HG02623 (cell line): ENCODE data around the gene BCLAF3.
A peak's percentile ranks its signal among the peaks of the same experiment; 100 is the strongest.

ENCODE experiments used
- ATAC-seq: cut with Tn5 transposase; IDR thresholded peaks from one replicate; pipeline ENCODE4 v1.9.1; 2021; ENCODE audit warnings: moderate library complexity; ENCODE audit not compliant: unreplicated experiment

Gene BCLAF3

GRCh38 chrX:19990556-19991349, at the start of gene BCLAF3:
Gene BCLAF3, minus strand, starts transcription at chrX:19991061. Its CDS starts 20,797 bp downstream, at chrX:19970264.
- peak; percentile 92 for ATAC-seq

- ATAC-seq: no peak
Observed at GRCh38 chrX:20038966-20039365, 48.1 kb upstream of the BCLAF3 start.

- no peak for ATAC-seq
Observed at GRCh38 chrX:20037186-20037585, 46.3 kb upstream of the BCLAF3 start.

- no peak for ATAC-seq
Observed at GRCh38 chrX:20032201-20032600, 41.3 kb upstream of the BCLAF3 start.

DNA sequence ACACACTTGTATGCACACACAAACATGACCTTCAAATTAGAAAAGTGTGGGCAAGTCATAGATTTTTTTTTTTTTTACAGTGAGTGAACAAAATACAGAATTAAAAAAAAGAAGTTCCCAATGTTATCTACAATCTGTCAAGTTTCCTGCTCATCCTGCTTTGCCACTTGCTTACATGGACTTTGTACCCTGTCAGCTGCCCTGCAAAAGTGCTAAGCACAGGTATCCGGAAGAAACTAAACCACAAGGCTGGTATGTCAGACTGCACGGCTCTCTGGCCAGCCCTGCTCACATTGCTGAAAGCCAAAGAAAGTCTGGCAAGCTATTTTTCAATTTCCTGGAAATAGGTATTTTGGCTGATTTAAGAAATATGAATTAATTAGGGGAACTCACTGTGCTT, 38.9 kb upstream of the BCLAF3 start:
- ATAC-seq: no peak

DNA sequence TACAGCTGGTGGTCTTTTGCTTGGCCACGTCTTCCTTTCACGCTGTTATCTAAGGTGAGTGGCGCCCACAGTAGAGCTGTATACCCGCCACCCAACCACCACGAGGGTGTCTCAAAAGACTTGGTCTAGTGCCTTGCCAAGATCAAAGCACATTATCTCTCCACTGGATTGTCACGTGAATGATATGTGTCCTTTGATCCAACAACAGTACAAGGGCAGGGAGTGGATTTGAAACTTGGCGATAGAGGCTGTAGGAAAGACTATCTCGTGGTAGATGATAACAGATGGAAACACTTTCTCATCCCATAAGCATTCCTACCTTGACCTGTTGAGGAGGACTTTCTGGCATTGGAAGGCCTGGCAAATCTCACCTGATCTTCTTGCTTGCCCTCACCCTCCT, 37.7 kb upstream of the BCLAF3 start:
- no peak for ATAC-seq

DNA sequence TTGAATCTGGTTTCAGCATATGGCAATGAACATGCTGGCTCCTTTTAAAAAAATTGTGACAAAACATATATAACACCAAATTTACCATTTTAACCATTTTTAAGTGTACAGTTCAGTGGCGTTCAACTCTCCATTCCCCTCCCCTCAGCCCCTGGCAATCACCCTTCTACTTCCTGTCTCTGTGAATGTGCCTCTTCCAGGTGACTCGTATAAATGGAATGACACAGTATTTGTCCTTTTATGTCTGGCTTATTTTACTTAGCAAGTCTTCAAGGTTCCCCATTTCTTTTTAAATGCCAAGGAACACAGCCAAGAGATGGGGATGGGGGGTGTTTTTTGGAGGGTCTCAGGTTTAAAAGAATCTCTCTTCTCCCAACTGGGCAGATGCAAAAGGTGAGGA, 35.4 kb upstream of the BCLAF3 start:
- no peak for ATAC-seq

DNA sequence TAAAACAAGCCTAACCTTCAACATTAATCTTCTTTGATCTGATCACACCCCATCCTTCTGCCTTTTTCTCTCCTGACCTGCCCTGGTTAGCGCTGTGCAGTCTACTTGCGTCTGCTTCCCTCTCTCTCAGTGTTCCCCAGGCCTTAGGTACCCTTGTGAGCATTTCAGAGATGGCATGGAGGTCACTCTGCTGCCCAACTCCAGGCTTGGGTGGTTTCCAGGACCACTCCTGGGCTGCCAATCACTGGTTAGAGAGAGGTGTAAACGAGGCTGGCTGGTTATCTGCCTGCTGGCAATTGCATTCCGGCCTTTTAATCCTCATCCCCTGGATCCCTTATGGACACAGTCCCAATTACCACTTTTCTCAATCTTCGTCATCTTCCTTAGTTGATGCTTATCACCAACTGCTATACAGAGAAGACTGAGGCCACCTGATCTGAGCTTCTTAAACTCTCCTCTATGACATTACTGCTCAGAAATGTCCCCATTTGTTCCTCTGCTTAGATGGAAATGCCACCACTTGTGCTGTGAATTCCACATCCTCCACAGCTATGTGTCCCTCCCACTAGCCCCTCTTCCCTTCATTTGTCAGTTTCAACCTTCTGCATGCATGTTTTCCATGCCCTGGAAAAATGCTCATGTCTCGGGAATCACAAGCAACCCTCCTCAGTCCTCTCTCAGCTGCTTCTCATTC, 29.0 kb upstream of the BCLAF3 start:
- no peak for ATAC-seq

GRCh38 chrX:20016616-20016945, 25.7 kb upstream of the BCLAF3 start:
- ATAC-seq: no peak

- ATAC-seq: no peak
Observed at GRCh38 chrX:20015945-20016615, 25.2 kb upstream of the BCLAF3 start.

GRCh38 chrX:20015422-20015821, 24.6 kb upstream of the BCLAF3 start:
- no peak for ATAC-seq

DNA sequence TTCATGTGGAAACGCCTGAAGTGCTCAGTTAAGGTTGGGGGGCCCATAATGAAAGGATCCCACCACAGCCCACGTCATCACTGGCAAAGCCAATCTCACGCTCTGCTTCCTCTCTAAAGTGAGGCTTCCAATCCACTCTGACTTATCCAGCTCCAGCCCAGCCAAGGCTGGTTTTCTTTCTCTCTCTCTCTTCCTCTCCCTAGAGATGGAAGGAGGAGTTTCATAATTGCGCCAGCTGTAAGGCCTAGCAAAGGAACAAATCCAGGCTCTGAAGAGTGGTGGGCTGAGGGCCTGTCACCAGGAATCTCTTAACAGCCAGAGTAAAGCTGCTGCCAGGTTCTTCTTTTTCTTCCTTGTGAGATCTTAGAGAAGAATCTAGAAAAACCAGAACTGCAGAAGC, 20.7 kb upstream of the BCLAF3 start:
- ATAC-seq: no peak

GRCh38 chrX:20007962-20008622, 17.2 kb upstream of the BCLAF3 start:
- ATAC-seq: no peak

DNA sequence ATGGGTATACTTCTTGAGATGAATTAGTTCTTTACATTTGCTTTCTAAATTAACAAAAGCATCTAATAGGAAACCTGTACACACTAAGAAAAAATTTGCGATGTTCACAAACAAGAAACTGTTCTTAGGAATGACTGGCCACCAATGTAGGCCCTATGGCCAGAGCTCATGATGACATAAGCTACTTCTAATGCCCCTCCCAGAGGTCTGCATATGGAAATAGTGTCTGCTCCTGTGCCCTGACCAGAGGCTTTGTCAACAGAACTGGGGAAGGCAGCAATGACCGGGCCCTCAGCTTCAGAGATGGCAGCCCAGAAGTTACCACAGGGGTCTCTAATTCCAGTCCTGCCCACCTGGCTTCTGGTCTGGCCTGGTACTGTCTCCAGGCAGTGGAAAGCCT, 15.0 kb upstream of the BCLAF3 start:
- no peak for ATAC-seq

GRCh38 chrX:20001588-20001987, 10.7 kb upstream of the BCLAF3 start:
- ATAC-seq: no peak

DNA sequence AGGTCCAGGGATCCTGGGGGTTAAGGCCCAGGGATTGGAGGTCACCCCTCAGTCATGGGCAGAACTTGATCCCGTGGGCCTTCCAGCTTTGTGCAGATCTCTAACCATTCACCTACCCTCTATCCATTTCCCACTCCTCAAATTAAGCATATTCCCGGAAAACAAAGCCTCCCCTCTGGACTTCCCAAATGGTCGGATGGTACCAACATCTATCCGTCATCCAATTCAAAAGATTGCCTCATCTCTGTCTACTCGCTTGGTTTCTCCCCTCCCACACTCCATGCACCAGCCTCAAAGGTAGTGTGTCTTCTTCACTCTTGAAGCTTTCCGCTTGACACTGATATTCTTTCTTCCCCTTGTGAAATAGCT, 473 bp upstream of the BCLAF3 start:
- ATAC-seq: no peak

- ATAC-seq: peak; percentile 19
Observed at GRCh38 chrX:19990151-19990555, 708 bp downstream of the BCLAF3 start.

- no peak for ATAC-seq
Observed at GRCh38 chrX:19987856-19988255, 3.0 kb downstream of the BCLAF3 start.

DNA sequence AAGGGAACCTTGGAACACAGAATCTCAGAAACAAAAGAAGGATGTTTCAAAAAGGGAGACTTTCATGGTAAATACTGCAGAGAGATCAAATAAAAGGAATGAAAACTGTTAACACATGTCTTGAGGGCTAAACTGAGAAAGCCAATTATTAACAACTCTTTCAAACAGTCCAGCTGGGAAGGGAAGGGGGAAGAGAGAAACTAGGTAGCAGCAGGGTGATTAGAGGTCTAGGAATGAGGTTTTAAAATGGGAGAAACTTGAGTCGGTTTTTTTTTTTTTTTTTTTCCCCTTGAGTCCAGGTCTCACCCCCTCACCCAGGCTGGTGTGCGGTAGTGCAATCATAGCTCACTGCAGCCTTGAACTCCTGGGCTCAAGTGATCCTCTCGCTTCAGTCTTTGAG, 4.3 kb downstream of the BCLAF3 start:
- no peak for ATAC-seq

GRCh38 chrX:19981947-19982346, 8.9 kb downstream of the BCLAF3 start:
- no peak for ATAC-seq

DNA sequence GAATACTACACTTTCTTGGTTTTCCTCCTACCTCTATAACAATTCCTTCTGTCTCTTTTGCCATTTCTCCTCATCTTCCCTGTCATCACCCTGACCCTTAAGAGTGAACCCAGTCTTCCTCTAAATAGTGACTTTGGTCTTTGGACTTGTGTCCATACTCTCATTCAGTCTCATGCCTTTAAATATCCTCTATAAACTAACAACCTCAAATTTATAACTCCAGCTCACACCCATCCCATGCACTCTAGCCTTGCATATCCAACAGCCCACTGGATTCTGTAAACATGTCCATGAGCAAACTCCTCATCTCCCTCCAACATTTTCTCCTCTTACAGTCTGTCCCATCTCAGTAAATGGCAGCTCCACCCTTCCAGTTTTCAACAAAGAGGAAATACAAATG, 15.0 kb downstream of the BCLAF3 start:
- ATAC-seq: no peak

- no peak for ATAC-seq
Observed at GRCh38 chrX:19972984-19973383, 17.9 kb downstream of the BCLAF3 start.
